Measurements from ENCODE around the gene EPHA1. TPM values are rescaled to one million over a fixed set of nuclear protein-coding genes. Genes with fewer than 3 reads are reported as not detected.
A peak's percentile ranks its signal among the peaks of the same experiment; 100 is the strongest.

EPHA1 gene
- total and polyA plus RNA-seq, 2 of the 4 experiments (the other 2 are of a cell fraction), result 0.10 TPM; not detected in 1

DNA sequence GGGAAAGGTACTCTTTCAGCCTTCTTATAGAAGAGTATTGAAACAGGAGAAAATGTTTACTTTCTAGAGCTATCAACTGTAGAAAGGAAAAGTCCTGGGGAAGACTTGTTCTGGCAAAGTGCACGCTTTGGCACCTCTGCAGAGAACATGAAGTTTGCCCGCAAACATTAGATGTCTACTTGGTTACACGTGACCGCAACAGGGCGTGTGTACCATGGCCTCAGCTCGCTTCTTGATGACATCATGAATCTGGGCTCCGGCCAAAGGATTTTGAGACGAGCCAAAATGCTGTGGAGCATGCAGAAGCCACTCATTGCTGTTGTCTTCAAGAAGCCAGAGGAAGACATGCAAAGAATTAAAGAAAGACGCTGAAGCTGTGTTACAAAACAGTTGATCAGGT lies 26.0 kb upstream of the EPHA1 start:
- no peak overlapping the region for H2BK20ac ChIP-seq (ENCODE audit: low read depth, low read length)
- ChIA-PET CTCF (interaction anchor here (0.5 to 0.8 kb wide), 2 partner anchors 15 to 18 kb away, joined by 3 to 4 read pairs; no protein-coding TSS in a partner anchor), POLR2A (ENCODE audit: unreplicated experiment) (no interaction called here)
- no peaks in the 10 kb centered on the region for H3K27me3 ChIP-seq (ENCODE audit: control insufficient read depth, insufficient read depth, low read length)
- H3K56ac ChIP-seq (ENCODE audit: extremely low read depth, insufficient read depth, low read length), result no peak overlapping the region
- no peaks in the 10 kb centered on the region for H3K79me1 ChIP-seq (ENCODE audit: low read depth in 1 of 2, low read length in 2 of 2)
- TF ChIP-seq, protein P1, sequence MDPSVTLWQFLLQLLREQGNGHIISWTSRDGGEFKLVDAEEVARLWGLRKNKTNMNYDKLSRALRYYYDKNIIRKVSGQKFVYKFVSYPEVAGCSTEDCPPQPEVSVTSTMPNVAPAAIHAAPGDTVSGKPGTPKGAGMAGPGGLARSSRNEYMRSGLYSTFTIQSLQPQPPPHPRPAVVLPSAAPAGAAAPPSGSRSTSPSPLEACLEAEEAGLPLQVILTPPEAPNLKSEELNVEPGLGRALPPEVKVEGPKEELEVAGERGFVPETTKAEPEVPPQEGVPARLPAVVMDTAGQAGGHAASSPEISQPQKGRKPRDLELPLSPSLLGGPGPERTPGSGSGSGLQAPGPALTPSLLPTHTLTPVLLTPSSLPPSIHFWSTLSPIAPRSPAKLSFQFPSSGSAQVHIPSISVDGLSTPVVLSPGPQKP (IDR thresholded peaks at IDR 0.05; ENCODE audit: borderline replicate concordance, low read depth, low read length), result no peak
- TF ChIP-seq SMC3 (IDR thresholded peaks at IDR 0.05; ENCODE audit: low read depth, low read length) (no peak), MAFK (IDR thresholded peaks at IDR 0.05; ENCODE audit: low read depth, low read length) (no peak), RCOR1 (IDR thresholded peaks at IDR 0.05; ENCODE audit: insufficient replicate concordance, low read length) (no peak), RAD21 (IDR thresholded peaks at IDR 0.05; ENCODE audit: low read length) (no peak), CEBPB (IDR thresholded peaks at IDR 0.05; ENCODE audit: low read depth, low read length) (no peak), MAZ (IDR thresholded peaks at IDR 0.05; ENCODE audit: borderline replicate concordance, low read depth, low read length) (no peak), FOS (IDR thresholded peaks at IDR 0.05; ENCODE audit: low read depth, low read length) (no peak)
- TF ChIP-seq, protein P2, sequence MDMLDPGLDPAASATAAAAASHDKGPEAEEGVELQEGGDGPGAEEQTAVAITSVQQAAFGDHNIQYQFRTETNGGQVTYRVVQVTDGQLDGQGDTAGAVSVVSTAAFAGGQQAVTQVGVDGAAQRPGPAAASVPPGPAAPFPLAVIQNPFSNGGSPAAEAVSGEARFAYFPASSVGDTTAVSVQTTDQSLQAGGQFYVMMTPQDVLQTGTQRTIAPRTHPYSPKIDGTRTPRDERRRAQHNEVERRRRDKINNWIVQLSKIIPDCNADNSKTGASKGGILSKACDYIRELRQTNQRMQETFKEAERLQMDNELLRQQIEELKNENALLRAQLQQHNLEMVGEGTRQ (IDR thresholded peaks at IDR 0.05; ENCODE audit: low read depth, low read length), result no peak
- TF ChIP-seq, protein P3, sequence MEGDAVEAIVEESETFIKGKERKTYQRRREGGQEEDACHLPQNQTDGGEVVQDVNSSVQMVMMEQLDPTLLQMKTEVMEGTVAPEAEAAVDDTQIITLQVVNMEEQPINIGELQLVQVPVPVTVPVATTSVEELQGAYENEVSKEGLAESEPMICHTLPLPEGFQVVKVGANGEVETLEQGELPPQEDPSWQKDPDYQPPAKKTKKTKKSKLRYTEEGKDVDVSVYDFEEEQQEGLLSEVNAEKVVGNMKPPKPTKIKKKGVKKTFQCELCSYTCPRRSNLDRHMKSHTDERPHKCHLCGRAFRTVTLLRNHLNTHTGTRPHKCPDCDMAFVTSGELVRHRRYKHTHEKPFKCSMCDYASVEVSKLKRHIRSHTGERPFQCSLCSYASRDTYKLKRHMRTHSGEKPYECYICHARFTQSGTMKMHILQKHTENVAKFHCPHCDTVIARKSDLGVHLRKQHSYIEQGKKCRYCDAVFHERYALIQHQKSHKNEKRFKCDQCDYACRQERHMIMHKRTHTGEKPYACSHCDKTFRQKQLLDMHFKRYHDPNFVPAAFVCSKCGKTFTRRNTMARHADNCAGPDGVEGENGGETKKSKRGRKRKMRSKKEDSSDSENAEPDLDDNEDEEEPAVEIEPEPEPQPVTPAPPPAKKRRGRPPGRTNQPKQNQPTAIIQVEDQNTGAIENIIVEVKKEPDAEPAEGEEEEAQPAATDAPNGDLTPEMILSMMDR (conservative IDR thresholded peaks at IDR 0.05; ENCODE audit: low read depth, low read length), result no peak
- DNase-seq (peak; percentile 41), ATAC-seq (ENCODE audit: low read depth) (no peak; the same call in 1 of the 2 replicates)
- H3K27ac ChIP-seq (ENCODE audit: insufficient read depth, low read length), result no peak overlapping the region
- H3K23ac ChIP-seq (ENCODE audit: low read depth, low read length), result no peak overlapping the region
- H3K4ac ChIP-seq (ENCODE audit: low read depth, low read length), result no peak overlapping the region
- H2AFZ ChIP-seq (replicated peaks; ENCODE audit: low read length, poor library complexity), result peak overlapping the region; percentile 11
- H4K20me1 ChIP-seq (ENCODE audit: insufficient read depth, low read length), result no peaks in the 10 kb centered on the region
- H3K4me3 ChIP-seq (ENCODE audit: insufficient read depth, low read depth, low read length), result no peak overlapping the region
- in situ Hi-C loops (cut with MboI; ENCODE audit: low sequenced_read_pairs) (loop anchor here (25.0 kb wide), 1 partner anchor 422 kb away; no protein-coding TSS in a partner anchor), dilution Hi-C loops (cut with HindIII; ENCODE audit: low sequenced_read_pairs, unreplicated experiment) (no loop called here), intact Hi-C loops (cut with micrococcal nuclease) (loop anchor here (5.0 kb wide), 1 partner anchor 48 kb away; no protein-coding TSS in a partner anchor)
- H4K91ac ChIP-seq (ENCODE audit: insufficient read depth, low read depth, low read length), result no peak overlapping the region
- H3K9ac ChIP-seq (ENCODE audit: low read depth, low read length), result no peak overlapping the region
- H2AK9ac ChIP-seq (replicated peaks; ENCODE audit: low read depth, low read length, poor library complexity), result no peak overlapping the region
- H3K9me1 ChIP-seq (ENCODE audit: insufficient read depth, low read length), result no peaks in the 10 kb centered on the region
- no peak overlapping the region for H4K5ac ChIP-seq (ENCODE audit: low read depth, low read length)
- no peak overlapping the region for H2AK5ac ChIP-seq (ENCODE audit: low read depth, low read length)
- no peak overlapping the region for H3K18ac ChIP-seq (ENCODE audit: low read depth, low read length)
- H3K4me2 ChIP-seq (ENCODE audit: low read depth, low read length), result no peak overlapping the region
- peaks cover 6% of the 10 kb centered on the region for H3K4me1 ChIP-seq (ENCODE audit: control insufficient read depth, insufficient read depth, low read length)
- no peak overlapping the region for H2BK5ac ChIP-seq (ENCODE audit: low read depth, low read length, poor library complexity, severe bottlenecking)
- no TSS peak for BruUV-seq (replicated peaks)
- H3K9me3 ChIP-seq (ENCODE audit: control insufficient read depth, insufficient read depth, low read length), result no peaks in the 10 kb centered on the region
- H4K8ac ChIP-seq (ENCODE audit: low read depth in 2 of 2, low read length in 2 of 2), result no peak overlapping the region
- no peaks in the 10 kb centered on the region for H3K36me3 ChIP-seq (ENCODE audit: control insufficient read depth, insufficient read depth, low read length)
- H3K14ac ChIP-seq (replicated peaks; ENCODE audit: low read depth, low read length), result no peak overlapping the region
- H2BK120ac ChIP-seq (ENCODE audit: low read depth, low read length), result no peak overlapping the region
- H2BK15ac ChIP-seq (ENCODE audit: low read depth, low read length), result no peak overlapping the region
- WGBS, 2 experiments (ENCODE audit: extremely low coverage in 2 of 2, insufficient read length in 1 of 2), result 74% methylated on average over 9 of the region's 9 CpGs; no CpG with 5 or more reads in 1 of the 2 experiments

Data from IMR-90 (cell line).